IPS-20b (cell line): Measurements from ENCODE around the gene MMEL1.
"Not testable (repeated sequence)": the region's sequence is repeated elsewhere in the genome, so short reads cannot be mapped to it uniquely, and the experiment has no call there.

ENCODE experiments used
- H3K27ac ChIP-seq: one replicate; pipeline ENCODE4 v1.5.1; 2013; ENCODE audit warnings: low read length
- H3K27me3 ChIP-seq: 2 replicates; pipeline ENCODE4 v1.6.1; 2013; ENCODE audit warnings: mild to moderate bottlenecking, low read length, inconsistent platforms; ENCODE audit not compliant: insufficient read depth
- H3K36me3 ChIP-seq: 2 replicates; pipeline ENCODE4 v1.6.1; 2013; ENCODE audit warnings: low read depth, mild to moderate bottlenecking, inconsistent platforms, low read length, moderate library complexity; ENCODE audit not compliant: insufficient read depth
- H3K4me1 ChIP-seq: 2 replicates; pipeline ENCODE4 v1.6.1; 2013; ENCODE audit warnings: mild to moderate bottlenecking, control low read depth, inconsistent platforms, low read length, moderate library complexity; ENCODE audit not compliant: insufficient read depth
- H3K4me3 ChIP-seq: 2 replicates; pipeline ENCODE4 v1.5.1; 2013; ENCODE audit warnings: mild to moderate bottlenecking, low read length, inconsistent platforms
- H3K9ac ChIP-seq: 2 replicates; pipeline ENCODE4 v1.6.1; 2013; ENCODE audit warnings: low read depth, mild to moderate bottlenecking, inconsistent platforms, low read length, moderate library complexity
- H3K9me3 ChIP-seq: 2 replicates; pipeline ENCODE4 v1.6.1; 2013; ENCODE audit warnings: mild to moderate bottlenecking, low read depth, low read length, inconsistent platforms; ENCODE audit not compliant: insufficient read depth

The MMEL1 gene

GRCh38 chr1:2569703-2570102, 63.1 kb downstream of the MMEL1 start:
- H3K27me3 ChIP-seq, H3K9ac ChIP-seq, H3K4me1 ChIP-seq: not testable (repeated sequence)

DNA sequence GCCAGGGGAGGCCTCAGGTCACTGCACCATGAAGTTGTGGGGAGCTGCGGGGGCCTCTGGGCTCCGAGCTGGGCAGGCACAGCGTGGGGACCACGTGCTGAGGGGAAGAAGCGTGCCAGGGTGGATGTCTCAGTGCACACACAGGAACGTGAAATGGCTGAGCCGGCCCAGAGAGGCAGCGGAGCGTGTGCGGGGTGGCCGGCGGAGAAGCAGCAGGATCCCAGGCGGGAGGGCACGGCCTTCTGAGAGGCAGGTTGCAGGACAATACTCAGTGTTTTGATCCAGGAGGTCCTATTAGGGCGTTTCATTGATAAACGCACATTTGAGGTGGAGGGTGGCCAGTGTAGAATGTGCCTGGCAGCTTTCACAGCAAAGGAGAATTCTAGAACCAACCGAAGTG, 63.8 kb downstream of the MMEL1 start:
- Histone ChIP-seq H3K27ac (no peak overlapping the region), H3K4me3 (no peak overlapping the region), H3K9me3 (peaks cover 5% of the 10 kb centered on the region; the same call in 1 of the 2 replicates), H3K27me3 (no peaks in the 10 kb centered on the region), H3K4me1 (no peaks in the 10 kb centered on the region), H3K9ac (no peak overlapping the region), H3K36me3 (no peaks in the 10 kb centered on the region)

More at GRCh38 chr1:2569703-2570102, 63.1 kb downstream of the MMEL1 start:
- H3K9me3 ChIP-seq, H3K36me3 ChIP-seq, H3K4me3 ChIP-seq, H3K27ac ChIP-seq: not testable (repeated sequence)

DNA sequence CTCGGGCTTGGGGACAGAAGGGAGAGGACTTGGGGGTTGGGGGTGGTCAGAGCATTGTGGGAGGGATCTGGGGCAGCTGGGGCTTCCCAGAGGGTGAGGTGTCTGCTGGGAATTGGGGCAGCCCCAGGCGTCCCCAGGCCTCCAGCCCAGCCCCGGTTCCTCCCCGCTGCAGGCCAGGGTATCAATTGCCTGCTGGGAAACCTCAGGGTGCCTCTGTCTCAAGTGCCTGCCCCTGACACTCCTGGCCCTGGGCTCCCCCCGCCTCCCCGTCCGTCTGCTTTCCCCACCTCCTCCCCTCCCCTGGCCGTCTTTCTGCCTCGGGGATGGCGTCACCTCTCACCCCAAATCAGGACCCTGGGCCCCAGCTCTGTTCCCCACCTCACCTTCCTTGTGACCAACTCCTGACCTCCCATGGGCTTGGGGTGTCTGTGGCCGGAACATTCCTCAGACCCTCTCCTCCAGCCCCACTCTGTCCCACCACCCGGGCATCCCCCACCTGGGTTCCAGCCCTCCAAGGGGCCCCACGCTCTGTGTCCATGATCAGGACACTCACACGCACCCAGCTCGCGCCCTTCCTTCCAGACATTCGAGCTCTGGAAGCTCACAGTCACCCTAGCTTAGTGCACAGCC, 64.5 kb downstream of the MMEL1 start:
- not testable (repeated sequence) for H3K27ac ChIP-seq, H3K27me3 ChIP-seq, H3K9ac ChIP-seq, H3K36me3 ChIP-seq, H3K4me1 ChIP-seq, H3K4me3 ChIP-seq, H3K9me3 ChIP-seq

GRCh38 chr1:2567083-2567679, 65.6 kb downstream of the MMEL1 start:
- no peaks in the 10 kb centered on the region for H3K36me3 ChIP-seq
- no peak overlapping the region for H3K27ac ChIP-seq
- H3K9ac ChIP-seq: no peak overlapping the region
- no peaks in the 10 kb centered on the region for H3K27me3 ChIP-seq
- no peak overlapping the region for H3K4me3 ChIP-seq
- H3K4me1 ChIP-seq: no peaks in the 10 kb centered on the region
- H3K9me3 ChIP-seq: no peaks in the 10 kb centered on the region

DNA sequence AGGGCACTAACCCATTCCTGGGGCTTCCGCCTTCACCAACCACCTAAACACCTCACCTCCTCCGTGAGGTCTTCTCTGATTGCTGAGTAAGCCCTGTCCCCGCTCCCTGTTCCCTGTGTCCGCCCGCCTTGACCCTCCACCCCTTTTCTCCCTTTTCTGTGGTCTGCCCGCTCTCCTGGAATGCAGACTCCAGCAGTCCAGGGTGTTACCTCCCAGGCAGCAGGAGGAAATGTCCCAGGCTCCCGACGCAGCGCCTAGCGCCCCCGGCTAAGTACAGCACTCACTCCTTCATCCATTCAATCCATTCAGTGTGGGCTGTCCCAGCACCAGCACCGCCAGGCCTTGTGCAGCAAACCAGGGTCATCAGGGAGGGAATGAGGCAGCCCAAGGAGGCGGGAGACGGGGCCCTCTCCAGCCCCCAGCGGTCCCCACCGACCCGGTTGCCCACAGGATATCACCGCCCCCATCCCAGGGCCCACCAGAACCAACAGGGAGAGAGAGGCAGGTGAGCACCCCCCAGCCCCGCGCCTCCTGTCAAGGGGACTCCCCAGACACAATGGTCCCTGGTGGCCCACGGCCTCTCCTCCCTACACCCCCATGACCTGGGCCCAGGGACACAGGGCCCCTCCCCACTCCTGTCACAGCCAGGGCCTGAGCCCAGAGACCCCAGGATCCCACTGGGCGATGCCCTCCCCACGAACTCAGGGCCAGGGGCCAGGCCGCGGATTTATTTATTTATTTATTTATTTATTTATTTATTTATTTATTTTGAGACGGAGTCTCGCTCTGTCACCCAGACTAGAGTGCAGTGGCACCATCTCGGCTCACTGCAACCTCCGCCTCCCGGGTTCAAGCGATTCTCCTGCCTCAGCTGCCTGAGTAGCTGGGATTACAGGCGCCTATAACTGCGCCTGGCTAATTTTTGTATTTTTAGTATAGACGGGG, 66.4 kb downstream of the MMEL1 start:
- Histone ChIP-seq H3K27ac (no peak overlapping the region), H3K9ac (no peak overlapping the region), H3K9me3 (no peaks in the 10 kb centered on the region), H3K27me3 (no peaks in the 10 kb centered on the region), H3K4me3 (no peak overlapping the region), H3K36me3 (no peaks in the 10 kb centered on the region), H3K4me1 (no peaks in the 10 kb centered on the region)

DNA sequence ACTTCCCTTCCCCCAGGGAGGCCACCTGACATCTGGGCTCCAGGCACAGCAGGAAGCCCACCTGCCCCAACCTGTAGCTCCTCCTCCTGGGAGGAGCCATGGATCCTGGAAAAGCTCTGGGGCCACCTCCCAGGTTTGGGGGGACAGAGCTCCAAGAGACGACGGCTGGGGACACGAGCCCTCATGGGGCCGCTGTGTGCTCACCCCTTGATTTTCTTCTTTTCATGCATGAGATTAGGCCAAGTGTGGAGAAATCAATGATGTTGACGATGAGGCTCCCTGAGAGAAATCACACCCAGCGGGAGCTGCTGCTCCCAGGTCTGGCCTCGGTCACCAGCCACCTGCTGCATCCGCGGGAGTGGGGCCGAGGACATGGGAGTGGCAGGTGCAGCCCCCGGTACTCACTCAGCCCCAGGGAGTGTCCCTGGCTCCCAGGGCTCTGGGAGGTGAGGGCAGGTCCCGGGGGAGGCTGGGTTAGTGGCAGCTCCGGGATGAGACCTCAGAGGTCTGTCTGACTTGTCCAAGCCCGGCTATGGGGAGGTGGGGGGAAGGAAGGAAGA, 67.9 kb downstream of the MMEL1 start:
- H3K9me3 ChIP-seq: no peaks in the 10 kb centered on the region
- no peak overlapping the region for H3K27ac ChIP-seq
- H3K4me3 ChIP-seq: no peak overlapping the region
- H3K27me3 ChIP-seq: no peaks in the 10 kb centered on the region
- no peak overlapping the region for H3K9ac ChIP-seq
- H3K36me3 ChIP-seq: no peaks in the 10 kb centered on the region
- no peaks in the 10 kb centered on the region for H3K4me1 ChIP-seq

GRCh38 chr1:2564006-2564814, 68.6 kb downstream of the MMEL1 start:
- no peak overlapping the region for H3K9ac ChIP-seq
- no peak overlapping the region for H3K4me3 ChIP-seq
- no peaks in the 10 kb centered on the region for H3K4me1 ChIP-seq
- no peaks in the 10 kb centered on the region for H3K27me3 ChIP-seq
- no peaks in the 10 kb centered on the region for H3K36me3 ChIP-seq
- H3K27ac ChIP-seq: no peak overlapping the region
- H3K9me3 ChIP-seq: no peaks in the 10 kb centered on the region

DNA sequence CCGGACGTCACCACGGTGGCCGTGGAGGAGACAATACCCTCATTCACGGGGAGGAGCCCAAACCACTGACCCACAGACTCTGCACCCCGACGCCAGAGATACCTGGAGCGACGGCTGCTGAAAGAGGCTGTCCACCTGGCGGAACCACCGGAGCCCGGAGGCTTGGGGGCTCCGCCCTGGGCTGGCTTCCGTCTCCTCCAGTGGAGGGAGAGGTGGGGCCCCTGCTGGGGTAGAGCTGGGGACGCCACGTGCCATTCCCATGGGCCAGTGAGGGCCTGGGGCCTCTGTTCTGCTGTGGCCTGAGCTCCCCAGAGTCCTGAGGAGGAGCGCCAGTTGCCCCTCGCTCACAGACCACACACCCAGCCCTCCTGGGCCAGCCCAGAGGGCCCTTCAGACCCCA, 69.6 kb downstream of the MMEL1 start:
- H3K9me3 ChIP-seq: no peaks in the 10 kb centered on the region
- no peaks in the 10 kb centered on the region for H3K27me3 ChIP-seq
- no peak overlapping the region for H3K9ac ChIP-seq
- H3K4me1 ChIP-seq: no peaks in the 10 kb centered on the region
- no peak overlapping the region for H3K27ac ChIP-seq
- H3K4me3 ChIP-seq: no peak overlapping the region
- no peaks in the 10 kb centered on the region for H3K36me3 ChIP-seq

DNA sequence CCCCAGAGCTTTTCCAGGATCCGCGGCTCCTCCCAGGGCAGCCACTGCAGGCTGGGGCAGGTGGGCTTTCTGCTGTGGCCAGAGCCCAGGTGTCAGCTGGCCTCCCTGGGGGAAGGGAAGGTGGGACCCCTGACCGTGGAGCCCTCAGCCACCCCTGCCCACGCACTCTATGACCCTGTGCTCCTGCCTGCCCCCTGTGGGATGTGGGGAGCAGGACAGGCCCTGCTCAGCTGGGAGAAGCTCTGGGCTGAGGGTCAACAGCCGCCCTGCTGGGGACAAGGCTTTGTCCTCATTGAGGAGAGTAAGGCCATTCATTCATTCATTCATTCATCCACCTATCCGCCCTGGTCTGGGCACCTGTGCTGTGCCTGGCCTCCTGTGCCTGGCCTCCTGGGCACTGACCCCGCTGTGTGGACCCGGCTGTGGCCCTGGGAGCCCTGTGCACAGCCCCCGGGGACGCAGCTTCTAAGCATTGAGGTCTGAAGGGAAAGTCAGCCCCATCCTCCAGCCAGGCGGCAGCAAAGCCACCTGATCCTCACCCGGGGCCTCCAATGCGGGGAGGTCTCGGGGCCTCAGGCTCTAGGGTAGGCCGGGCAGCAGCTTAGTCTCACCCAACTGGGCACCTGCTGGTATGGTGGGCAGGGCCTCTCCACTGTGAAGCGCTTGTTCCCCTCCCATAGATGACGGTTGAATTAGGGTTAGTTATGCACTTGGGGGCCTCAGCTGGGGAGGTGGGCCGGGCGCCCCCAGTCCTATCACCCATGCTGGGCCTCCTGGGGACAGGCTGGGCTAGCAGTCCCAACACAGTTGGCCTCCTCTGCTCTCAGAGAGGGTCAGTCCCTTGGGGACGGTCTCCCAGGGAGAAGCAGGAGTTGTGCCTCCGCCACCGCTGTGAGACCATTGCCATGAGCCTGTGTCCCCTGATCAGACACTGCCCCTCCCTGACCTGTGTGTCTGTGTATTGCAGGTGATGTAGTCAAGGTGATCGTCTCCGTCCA, 70.6 kb downstream of the MMEL1 start:
- Histone ChIP-seq H3K27me3 (no peaks in the 10 kb centered on the region), H3K9ac (no peak overlapping the region), H3K27ac (no peak overlapping the region), H3K9me3 (no peaks in the 10 kb centered on the region), H3K4me1 (no peaks in the 10 kb centered on the region), H3K4me3 (no peak overlapping the region), H3K36me3 (no peaks in the 10 kb centered on the region)

DNA sequence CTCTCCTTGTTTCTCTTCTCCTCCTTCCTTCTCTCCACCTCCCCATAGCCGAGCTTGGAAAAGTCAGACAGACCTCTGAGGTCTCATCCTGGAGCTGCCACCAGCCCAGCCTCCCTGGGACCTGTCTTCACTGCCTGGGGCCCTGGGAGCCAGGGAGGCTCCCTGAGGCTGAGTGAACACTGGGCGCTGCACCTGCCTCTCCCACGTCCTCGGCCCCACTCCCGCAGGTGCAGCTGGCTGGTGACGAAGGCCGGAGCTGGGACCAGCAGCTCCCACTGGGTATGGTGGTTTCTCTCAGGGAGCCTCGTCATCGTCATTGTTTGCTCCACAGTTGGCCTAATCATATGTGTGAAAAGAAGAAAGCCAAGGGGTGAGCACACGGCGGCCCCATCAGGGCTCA, 71.4 kb downstream of the MMEL1 start:
- Histone ChIP-seq H3K4me3 (no peak overlapping the region), H3K4me1 (no peaks in the 10 kb centered on the region), H3K9me3 (no peaks in the 10 kb centered on the region), H3K27ac (no peak overlapping the region), H3K27me3 (no peaks in the 10 kb centered on the region), H3K36me3 (no peaks in the 10 kb centered on the region), H3K9ac (no peak overlapping the region)
